ENCODE results near the gene GPR176.

DNA sequence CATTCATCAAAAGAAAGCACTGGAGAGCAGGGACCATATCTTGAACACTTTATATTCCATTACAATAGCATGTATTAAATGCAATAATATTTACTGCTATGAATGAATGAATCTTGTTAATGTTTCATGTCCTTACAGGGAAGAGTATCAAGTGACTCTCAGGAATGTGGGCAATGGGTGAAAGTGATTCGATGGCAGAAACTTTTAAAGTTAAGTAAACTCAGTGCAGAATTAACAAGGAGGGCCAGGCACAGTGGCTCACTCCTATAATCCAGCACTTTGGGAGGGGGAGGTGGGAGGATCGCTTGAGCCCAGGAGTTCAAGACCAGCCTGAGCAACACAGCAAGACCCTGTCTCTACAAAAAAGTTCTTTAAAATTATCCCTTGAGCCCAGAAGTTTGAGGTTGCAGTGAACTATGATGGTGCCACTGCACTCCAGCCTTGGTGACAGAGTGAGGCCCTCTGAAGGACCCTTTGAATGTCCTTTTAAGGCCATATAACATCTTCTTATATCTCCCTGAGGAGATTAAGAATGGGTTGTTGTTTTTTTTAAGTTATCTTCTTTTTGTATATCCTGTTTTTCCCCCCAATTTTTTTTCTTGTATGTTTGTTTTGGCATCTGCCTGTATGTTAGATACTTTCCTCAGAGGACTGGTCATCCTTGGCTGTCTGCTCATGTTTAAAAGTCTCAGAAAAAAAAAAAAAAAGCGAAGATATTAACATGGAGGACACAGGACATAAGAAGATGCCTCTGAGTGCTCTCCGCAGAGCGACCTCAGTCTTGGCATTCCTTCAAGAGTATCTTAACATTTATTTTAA lies 127.8 kb downstream of the GPR176 start:
- TF ChIP-seq, protein P1, sequence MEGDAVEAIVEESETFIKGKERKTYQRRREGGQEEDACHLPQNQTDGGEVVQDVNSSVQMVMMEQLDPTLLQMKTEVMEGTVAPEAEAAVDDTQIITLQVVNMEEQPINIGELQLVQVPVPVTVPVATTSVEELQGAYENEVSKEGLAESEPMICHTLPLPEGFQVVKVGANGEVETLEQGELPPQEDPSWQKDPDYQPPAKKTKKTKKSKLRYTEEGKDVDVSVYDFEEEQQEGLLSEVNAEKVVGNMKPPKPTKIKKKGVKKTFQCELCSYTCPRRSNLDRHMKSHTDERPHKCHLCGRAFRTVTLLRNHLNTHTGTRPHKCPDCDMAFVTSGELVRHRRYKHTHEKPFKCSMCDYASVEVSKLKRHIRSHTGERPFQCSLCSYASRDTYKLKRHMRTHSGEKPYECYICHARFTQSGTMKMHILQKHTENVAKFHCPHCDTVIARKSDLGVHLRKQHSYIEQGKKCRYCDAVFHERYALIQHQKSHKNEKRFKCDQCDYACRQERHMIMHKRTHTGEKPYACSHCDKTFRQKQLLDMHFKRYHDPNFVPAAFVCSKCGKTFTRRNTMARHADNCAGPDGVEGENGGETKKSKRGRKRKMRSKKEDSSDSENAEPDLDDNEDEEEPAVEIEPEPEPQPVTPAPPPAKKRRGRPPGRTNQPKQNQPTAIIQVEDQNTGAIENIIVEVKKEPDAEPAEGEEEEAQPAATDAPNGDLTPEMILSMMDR (conservative IDR thresholded peaks at IDR 0.05), result no peak
- no peak for TF ChIP-seq ZFX (IDR thresholded peaks at IDR 0.05)
